ENCODE measurements around the gene TRIM17.

TRIM17 gene

GRCh38 chr1:228428412-228428811 lies 11.8 kb upstream of the TRIM17 start:
- H3K4me1 ChIP-seq (ENCODE audit: control insufficient read depth, insufficient read depth, low read length) = no peaks in the 10 kb centered on the region
- no peak overlapping the region for H3K4me3 ChIP-seq (ENCODE audit: low read length)
- H3K9me3 ChIP-seq (replicated peaks; ENCODE audit: low read length) = no peaks in the 10 kb centered on the region
- H3K9ac ChIP-seq (ENCODE audit: low read depth, low read length) = no peak overlapping the region
- peaks cover 32% of the 10 kb centered on the region for H3K27me3 ChIP-seq (ENCODE audit: control insufficient read depth, insufficient read depth, low read length)
- H3K4me2 ChIP-seq (ENCODE audit: low read length) = no peak overlapping the region
- no peaks in the 10 kb centered on the region for H3K36me3 ChIP-seq (ENCODE audit: insufficient read depth, low read length)

GRCh38 chr1:228426518-228427175 lies 10.0 kb upstream of the TRIM17 start:
- H3K36me3 ChIP-seq (ENCODE audit: insufficient read depth, low read length) = no peaks in the 10 kb centered on the region
- H3K9me3 ChIP-seq (replicated peaks; ENCODE audit: low read length) = no peaks in the 10 kb centered on the region
- peaks cover 27% of the 10 kb centered on the region for H3K27me3 ChIP-seq (ENCODE audit: control insufficient read depth, insufficient read depth, low read length)
- no peaks in the 10 kb centered on the region for H3K4me1 ChIP-seq (ENCODE audit: control insufficient read depth, insufficient read depth, low read length)
- H3K4me3 ChIP-seq (ENCODE audit: low read length) = no peak overlapping the region
- no peak overlapping the region for H3K9ac ChIP-seq (ENCODE audit: low read depth, low read length)
- no peak overlapping the region for H3K4me2 ChIP-seq (ENCODE audit: low read length)

- H3K27me3 ChIP-seq (ENCODE audit: control insufficient read depth, insufficient read depth, low read length) = peaks cover 20% of the 10 kb centered on the region
- H3K9ac ChIP-seq (ENCODE audit: low read depth, low read length) = no peak overlapping the region
- no peak overlapping the region for H3K4me3 ChIP-seq (ENCODE audit: low read length)
- no peaks in the 10 kb centered on the region for H3K9me3 ChIP-seq (replicated peaks; ENCODE audit: low read length)
- no peaks in the 10 kb centered on the region for H3K36me3 ChIP-seq (ENCODE audit: insufficient read depth, low read length)
- no peaks in the 10 kb centered on the region for H3K4me1 ChIP-seq (ENCODE audit: control insufficient read depth, insufficient read depth, low read length)
- H3K4me2 ChIP-seq (ENCODE audit: low read length) = no peak overlapping the region
Observed at GRCh38 chr1:228424685-228425660, 8.3 kb upstream of the TRIM17 start.

GRCh38 chr1:228423404-228424053 lies 6.9 kb upstream of the TRIM17 start:
- H3K4me3 ChIP-seq (ENCODE audit: low read length) = no peak overlapping the region
- no peaks in the 10 kb centered on the region for H3K9me3 ChIP-seq (replicated peaks; ENCODE audit: low read length)
- H3K4me2 ChIP-seq (ENCODE audit: low read length) = no peak overlapping the region
- H3K36me3 ChIP-seq (ENCODE audit: insufficient read depth, low read length) = no peaks in the 10 kb centered on the region
- peaks cover 6% of the 10 kb centered on the region for H3K27me3 ChIP-seq (ENCODE audit: control insufficient read depth, insufficient read depth, low read length)
- no peaks in the 10 kb centered on the region for H3K4me1 ChIP-seq (ENCODE audit: control insufficient read depth, insufficient read depth, low read length)
- no peak overlapping the region for H3K9ac ChIP-seq (ENCODE audit: low read depth, low read length)

DNA sequence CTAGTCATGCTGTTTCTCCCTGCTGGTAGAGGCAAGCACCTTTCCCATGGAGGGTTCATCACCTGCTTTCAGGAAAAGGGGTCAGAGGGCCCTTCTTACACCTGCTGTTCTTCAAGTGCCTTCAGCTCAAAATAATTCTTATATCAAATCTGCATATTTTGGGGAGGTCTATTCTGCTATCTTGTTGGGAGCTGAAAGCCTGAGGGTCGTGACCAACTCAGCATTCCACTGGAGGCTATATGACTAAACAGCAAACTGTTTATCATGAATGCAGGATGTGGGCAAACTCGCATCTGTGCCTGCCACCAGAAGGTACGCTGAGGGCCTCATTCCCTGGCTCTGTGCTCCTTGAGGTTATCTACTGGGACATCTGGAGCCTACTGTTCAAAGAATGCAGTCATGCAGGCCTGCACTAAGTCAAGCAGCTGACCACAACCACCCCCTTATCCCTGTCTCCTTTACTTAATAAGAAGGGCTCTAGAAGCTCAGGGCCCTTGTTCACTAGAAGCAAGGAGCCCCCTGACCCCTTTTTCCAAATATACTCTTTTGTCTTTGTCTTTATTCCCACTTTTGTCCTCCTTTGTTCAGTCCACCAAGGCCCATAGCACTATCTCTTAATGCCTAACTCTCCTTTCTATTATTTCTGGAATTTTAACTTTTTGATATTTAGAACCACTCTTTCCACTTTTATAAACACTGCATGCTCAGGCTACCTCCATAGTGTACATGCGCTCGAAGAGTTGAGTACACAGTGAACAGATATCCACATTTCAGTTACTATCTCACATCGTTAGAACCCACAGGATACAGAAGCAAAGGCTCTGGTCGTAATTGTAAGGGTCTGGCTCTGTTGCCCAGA lies 4.5 kb upstream of the TRIM17 start:
- Histone ChIP-seq H3K4me3 (ENCODE audit: low read length) (no peak overlapping the region), H3K4me2 (ENCODE audit: low read length) (no peak overlapping the region), H3K9ac (ENCODE audit: low read depth, low read length) (no peak overlapping the region), H3K9me3 (replicated peaks; ENCODE audit: low read length) (no peaks in the 10 kb centered on the region), H3K4me1 (ENCODE audit: control insufficient read depth, insufficient read depth, low read length) (no peaks in the 10 kb centered on the region), H3K27me3 (ENCODE audit: control insufficient read depth, insufficient read depth, low read length) (peaks cover 19% of the 10 kb centered on the region), H3K36me3 (ENCODE audit: insufficient read depth, low read length) (no peaks in the 10 kb centered on the region)

DNA sequence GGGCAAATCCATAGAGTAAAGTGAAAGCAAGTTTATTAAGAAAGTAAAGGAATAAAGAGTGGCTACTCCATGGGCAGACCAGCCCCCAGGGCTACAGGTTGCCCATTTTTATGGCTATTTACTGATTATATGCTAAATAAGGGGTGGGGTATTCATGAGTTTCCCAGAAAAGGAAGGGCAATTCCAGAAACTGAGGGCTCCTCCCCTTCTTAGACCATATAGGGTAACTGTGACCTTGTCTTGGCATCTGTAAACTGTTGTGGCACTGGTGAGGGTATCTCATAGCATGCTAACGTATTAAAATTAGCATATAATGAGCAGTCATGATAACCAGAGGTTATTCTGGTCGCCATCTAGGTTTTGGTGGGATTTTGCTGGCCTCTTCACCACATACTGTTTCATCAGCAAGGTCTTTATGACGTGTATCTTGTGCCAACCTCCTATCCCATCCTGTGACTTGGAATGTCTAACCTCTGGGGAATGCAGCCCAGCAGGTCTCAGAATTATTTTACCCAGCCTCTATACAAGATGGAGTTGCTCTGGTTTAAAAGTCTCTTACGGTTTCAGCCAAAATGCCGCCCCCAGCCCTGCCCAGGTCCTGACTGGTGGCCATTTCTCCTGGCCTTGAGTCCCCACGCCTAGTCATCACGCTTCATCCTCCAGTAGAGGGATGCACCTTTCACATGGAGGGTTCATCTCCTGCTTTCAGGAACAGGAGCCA lies 982 bp upstream of the TRIM17 start:
- Histone ChIP-seq H3K4me2 (ENCODE audit: low read length) (no peak overlapping the region), H3K9ac (ENCODE audit: low read depth, low read length) (no peak overlapping the region), H3K4me1 (ENCODE audit: control insufficient read depth, insufficient read depth, low read length) (peaks cover 6% of the 10 kb centered on the region), H3K9me3 (replicated peaks; ENCODE audit: low read length) (no peaks in the 10 kb centered on the region), H3K36me3 (ENCODE audit: insufficient read depth, low read length) (no peaks in the 10 kb centered on the region), H3K27me3 (ENCODE audit: control insufficient read depth, insufficient read depth, low read length) (peaks cover 37% of the 10 kb centered on the region), H3K4me3 (ENCODE audit: low read length) (no peak overlapping the region)

DNA sequence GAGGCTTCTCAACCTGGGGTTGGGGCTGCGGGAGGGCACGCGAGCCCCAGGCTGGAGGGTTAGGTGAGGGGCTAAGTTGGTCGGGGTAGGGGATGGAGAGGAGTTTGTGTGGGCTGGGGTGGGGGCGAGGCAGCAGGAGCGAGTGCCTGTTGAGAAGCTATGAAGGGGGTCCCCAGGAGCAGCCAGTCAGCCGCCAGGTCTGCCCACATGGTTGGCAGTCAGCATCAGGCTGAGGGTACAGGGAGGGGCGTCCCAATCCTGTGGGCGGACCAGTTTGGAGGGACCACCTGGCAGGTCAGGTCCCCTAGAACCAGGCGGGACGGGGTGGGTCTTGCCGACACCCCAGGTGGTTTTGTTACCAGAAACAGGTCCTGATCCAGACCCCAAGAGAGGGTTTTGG lies 400 bp upstream of the TRIM17 start:
- Histone ChIP-seq H3K4me1 (ENCODE audit: control insufficient read depth, insufficient read depth, low read length) (peaks cover 6% of the 10 kb centered on the region), H3K9me3 (replicated peaks; ENCODE audit: low read length) (no peaks in the 10 kb centered on the region), H3K4me2 (ENCODE audit: low read length) (no peak overlapping the region), H3K36me3 (ENCODE audit: insufficient read depth, low read length) (no peaks in the 10 kb centered on the region), H3K9ac (ENCODE audit: low read depth, low read length) (no peak overlapping the region), H3K4me3 (ENCODE audit: low read length) (no peak overlapping the region), H3K27me3 (ENCODE audit: control insufficient read depth, insufficient read depth, low read length) (peaks cover 37% of the 10 kb centered on the region)

DNA sequence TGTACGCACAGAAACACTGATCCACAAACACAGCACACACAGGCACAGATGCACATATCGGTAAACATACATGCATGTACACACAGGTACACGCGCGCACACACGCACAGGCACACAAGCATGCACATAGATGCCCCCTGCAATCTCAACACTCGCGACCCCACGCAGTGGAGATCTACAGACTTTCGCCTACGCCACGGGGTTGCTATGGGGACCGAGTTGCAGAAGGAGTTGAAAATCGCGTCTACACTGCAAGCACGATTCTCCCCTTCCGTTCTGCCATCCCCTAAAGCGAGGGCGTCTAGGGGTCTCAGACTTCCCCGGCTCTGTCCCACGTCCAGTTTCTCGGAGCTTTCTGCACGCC lies 826 bp downstream of the TRIM17 start:
- H3K4me3 ChIP-seq (ENCODE audit: low read length) = peak overlapping the region; percentile 3

GRCh38 chr1:228415221-228415620 lies 1.4 kb downstream of the TRIM17 start:
- Histone ChIP-seq H3K4me1 (ENCODE audit: control insufficient read depth, insufficient read depth, low read length) (peaks cover 6% of the 10 kb centered on the region), H3K9ac (ENCODE audit: low read depth, low read length) (no peak overlapping the region), H3K27me3 (ENCODE audit: control insufficient read depth, insufficient read depth, low read length) (peaks cover 37% of the 10 kb centered on the region), H3K36me3 (ENCODE audit: insufficient read depth, low read length) (peaks cover 6% of the 10 kb centered on the region), H3K9me3 (replicated peaks; ENCODE audit: low read length) (no peaks in the 10 kb centered on the region), H3K4me2 (ENCODE audit: low read length) (no peak overlapping the region), H3K4me3 (ENCODE audit: low read length) (no peak overlapping the region)

More for the DNA sequence above, 826 bp downstream of the TRIM17 start:
- peaks cover 37% of the 10 kb centered on the region for H3K27me3 ChIP-seq (ENCODE audit: control insufficient read depth, insufficient read depth, low read length)
- no peak overlapping the region for H3K9ac ChIP-seq (ENCODE audit: low read depth, low read length)
- peaks cover 6% of the 10 kb centered on the region for H3K4me1 ChIP-seq (ENCODE audit: control insufficient read depth, insufficient read depth, low read length)
- H3K36me3 ChIP-seq (ENCODE audit: insufficient read depth, low read length) = no peaks in the 10 kb centered on the region
- H3K9me3 ChIP-seq (replicated peaks; ENCODE audit: low read length) = no peaks in the 10 kb centered on the region
- peak overlapping the region; percentile 54 for H3K4me2 ChIP-seq (ENCODE audit: low read length)

DNA sequence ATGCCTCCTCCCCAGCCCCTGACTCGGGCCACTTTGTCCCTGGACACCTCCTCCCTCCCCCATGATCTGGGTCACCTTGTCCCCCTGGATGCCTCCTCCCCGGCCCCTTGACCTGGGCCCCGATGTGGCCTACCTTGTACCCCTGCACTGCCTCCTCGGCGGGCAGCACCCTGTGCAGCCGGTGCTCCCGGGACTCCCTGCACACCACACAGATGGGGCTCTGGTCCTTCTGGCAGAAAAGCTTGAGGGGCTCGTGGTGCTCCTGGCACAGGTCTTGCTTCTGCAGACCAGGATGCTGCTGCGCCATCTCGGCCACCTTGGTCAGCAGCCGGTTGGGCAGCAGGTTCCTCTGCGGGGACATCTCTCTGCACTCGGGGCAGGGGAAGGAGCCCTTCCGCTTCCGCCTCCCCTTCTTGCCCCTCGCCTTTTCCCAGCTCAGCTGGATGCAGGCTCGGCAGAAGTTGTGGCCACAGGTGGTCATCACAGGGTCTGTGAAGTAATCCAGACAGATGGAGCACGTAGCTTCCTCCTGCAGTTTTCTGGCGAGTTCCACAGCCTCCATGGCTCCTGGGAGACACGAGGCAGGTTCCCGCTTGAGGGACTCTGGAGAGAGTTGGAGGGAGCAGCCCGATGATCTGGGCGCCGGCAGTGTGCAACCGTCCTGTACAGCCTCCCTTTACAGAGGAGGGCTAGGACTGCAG lies 2.0 kb downstream of the TRIM17 start:
- Histone ChIP-seq H3K36me3 (ENCODE audit: insufficient read depth, low read length) (peaks cover 7% of the 10 kb centered on the region), H3K4me3 (ENCODE audit: low read length) (no peak overlapping the region), H3K4me1 (ENCODE audit: control insufficient read depth, insufficient read depth, low read length) (peaks cover 6% of the 10 kb centered on the region), H3K9ac (ENCODE audit: low read depth, low read length) (no peak overlapping the region), H3K27me3 (ENCODE audit: control insufficient read depth, insufficient read depth, low read length) (peaks cover 37% of the 10 kb centered on the region), H3K9me3 (replicated peaks; ENCODE audit: low read length) (no peaks in the 10 kb centered on the region), H3K4me2 (ENCODE audit: low read length) (no peak overlapping the region)
